ENCODE results near the gene KIRREL3.

Gene KIRREL3

DNA sequence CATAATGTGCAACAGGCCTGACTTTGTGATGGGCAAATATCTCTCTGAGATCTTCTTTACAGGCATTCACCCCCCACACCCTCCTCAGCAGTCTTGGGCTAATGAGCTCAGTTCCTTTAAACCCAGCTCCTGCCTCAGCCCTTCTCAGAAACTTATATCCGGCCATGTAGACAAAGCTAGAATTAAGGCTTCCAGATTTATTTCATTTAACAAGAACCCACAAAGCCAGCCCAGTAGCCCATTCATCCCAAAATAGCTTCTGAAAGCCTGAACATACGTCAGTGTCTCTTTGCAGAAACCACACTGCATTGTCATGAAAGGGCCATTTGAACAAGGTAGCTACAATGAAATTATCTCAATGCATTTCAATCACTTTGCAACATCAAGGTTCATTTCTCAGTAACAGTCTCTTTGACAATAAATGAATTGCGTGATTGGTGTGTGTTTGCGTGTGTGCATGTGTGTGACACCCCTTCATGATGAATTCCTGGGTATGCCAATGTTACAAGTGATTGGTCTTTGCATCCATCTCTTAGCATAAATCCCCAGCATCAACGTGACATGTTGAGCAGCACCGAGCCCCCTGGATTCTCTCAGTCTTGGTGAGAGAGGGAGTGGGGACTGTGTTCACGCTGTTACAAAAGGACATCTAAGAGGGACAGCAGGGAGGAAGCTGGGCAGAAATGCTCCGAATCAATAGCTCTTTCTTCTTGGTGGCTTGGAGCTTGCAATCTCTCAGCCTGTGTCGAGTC lies 299.6 kb downstream of the KIRREL3 start:
- no peak for DNase-seq

DNA sequence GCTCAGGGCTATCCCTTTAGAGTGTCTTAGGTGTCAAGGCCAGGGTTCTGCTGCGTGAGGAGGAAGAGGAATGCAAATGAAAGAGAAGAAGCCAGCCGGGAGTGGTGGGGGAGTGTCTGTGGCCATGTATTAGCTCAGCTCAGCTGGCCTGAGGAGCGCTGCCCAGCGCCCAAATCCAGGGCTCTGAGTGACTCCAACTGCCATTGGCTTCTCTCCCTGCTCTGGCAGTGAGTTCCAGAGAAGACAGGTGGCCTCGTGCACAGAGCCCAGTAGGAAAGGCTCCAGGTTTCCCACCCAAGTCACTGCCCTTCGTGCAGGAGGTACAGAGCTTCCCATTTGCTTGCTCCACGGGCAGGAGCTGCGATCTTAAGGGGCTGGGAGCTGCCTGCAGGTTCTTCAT lies 302.0 kb downstream of the KIRREL3 start:
- DNase-seq: no peak

DNA sequence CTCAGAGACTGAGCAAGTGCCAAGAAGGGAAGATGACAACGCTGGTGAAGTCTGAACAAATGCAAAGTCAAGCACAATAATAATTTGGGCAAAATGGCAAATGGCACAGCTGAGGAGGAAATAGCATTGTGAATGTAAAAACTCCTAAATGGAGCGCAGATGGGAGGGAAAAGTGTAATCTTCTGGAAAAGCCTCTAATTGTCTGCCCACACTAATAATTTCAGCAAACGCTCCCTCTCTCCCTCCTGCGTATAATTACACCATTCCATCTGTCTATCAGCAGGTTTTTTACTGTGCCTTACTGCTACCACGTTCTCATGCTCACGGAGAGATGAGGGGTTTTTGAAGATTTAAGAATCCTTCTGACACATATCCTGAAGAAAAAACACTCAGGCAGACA lies 302.6 kb downstream of the KIRREL3 start:
- no peak for DNase-seq

DNA sequence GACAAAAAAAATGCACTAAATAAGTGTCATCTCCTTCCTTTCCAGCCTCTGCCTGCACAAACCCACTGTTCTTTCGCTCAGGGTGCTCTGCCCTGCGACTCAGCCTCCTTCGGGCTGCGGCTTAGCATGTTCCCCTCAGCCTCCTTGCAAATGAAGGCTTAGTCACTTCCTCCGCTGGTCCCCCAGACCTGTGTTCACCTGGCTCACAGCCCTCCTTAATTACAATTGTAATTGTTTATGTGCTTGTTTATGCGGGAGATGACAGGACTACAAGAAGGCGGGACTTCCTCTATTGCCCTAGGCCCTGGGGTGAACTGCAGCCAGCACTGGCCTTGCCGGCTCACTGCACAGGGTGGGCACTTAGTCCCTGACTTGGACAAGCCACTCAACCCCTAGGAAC lies 303.6 kb downstream of the KIRREL3 start:
- DNase-seq: no peak

DNA sequence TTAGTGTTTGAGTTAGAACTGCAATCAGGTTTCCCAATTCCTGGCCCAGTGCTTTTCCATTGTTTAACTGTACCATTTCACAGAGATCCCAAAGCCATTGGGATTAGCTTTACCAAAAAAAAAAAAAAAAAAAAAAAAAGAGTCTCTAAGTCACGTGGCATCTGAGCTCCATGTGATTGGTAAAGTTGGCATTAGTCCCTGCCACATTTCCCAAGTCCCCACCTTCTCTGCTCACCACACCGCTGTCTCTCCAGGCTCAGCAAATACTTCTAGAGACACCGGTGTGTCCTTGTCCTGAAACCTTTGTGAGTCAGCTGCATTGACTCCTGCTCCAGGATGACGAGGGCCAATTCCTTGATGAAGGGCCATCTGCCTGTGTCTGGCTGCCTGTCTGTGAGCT lies 305.3 kb downstream of the KIRREL3 start:
- no peak for DNase-seq

DNA sequence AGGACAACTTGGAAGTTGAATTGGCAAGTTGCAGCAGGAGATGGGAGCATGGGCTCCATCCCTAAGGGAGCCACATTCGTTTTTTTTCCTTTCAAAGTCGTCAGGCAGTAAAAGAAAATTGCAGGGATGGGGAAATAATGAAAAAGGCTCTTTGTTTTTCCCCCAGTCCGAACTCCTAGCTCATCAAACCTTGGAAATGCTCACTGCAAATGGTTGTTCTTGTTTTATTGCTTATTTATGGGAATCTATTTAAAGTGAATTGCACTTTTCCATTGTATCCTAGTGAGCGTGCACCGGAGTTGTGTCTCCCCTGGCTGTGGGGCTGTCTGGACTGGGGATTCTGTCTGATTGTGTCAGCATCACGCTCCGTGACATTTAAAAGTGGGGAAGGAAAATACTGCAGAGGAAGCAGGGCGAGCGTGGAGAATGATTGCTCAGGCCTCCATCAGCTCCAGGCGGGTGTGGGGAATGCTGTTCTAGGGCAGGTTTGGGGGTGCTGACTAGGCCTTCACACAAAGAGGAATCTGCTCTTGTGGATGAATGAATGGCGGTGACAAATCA lies 306.4 kb downstream of the KIRREL3 start:
- DNase-seq: no peak

DNA sequence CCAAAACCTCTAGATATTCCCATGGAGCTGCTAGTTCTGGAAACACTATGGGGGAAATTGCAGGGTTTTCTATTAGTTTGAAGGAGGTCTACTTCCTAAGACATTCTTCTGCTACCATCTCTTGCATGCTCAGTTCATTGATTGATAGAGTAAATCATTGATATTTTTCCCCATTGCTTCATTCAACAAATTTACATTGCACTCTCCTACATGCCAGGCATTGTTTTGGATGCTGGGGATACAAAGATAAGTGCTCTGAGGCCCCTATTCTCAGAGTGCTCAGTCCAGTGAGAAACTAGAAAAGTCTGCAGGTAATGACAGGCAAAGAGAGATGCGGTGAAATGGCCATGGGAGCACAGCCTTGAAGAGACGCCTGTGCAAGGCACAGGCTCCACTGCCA lies 313.1 kb downstream of the KIRREL3 start:
- DNase-seq: no peak

DNA sequence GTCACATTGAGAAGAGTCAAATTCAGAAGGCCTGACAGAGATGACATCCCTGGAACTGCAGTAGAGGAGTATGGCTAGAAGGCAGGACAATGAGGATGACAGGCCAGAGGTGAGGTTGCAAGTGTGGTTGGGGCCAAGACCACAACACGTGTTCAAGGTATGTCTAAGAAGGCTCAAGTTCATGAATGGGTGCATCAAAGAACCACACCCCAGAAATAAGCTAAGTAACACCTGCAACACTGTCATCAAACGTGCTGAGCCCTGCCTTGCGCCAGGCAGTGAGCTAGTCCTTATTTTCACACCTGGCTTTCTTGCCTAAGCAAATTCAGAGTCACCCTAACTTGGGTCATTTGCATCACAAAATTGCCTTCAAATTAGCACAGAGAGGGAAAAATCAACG lies 313.6 kb downstream of the KIRREL3 start:
- no peak for DNase-seq

DNA sequence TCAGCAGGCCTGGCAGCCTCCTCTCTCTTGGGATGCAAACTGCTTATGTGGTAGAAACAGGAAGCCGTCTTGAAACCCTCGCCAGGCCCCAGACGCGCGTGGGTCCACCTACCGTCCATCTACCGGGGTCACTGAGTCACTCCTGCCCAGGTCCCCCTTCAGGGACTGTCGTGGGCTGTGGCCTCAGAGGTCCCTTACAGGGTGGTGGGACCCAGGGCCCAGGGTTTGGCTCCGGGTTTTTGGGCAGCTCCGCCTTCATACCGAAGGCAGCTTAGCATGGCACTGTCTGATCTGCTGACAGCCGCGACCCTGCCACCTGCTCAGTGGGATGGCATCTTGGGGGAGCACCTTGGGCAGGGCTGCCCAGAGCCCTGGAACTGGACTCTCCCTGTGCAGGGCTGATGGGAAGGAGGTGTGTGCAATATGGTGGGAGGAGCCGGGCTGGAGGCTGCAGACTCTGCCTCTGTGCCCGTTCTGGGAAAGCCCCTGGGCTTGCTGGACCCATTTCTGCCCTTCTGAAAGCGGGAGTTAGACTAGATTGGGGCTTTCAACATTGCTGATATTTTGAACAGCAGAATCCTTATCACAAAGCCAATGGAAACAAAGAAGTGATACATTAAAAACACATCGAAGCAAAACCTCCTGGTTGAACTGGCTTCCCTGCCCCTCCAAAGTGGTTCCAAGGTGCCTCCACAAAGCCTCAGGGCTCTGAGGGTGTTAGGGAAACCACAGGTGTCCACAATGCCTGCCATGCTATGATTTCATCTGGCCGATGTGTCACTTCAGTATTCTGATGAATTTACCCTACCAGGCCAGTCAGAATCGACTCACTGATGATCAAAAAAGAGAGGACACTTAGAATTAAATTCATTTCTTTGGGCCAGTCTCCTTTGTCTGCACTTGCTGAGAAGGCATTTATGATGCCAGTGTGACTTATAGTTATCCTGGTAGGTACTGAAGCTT lies 316.5 kb downstream of the KIRREL3 start:
- DNase-seq: no peak

DNA sequence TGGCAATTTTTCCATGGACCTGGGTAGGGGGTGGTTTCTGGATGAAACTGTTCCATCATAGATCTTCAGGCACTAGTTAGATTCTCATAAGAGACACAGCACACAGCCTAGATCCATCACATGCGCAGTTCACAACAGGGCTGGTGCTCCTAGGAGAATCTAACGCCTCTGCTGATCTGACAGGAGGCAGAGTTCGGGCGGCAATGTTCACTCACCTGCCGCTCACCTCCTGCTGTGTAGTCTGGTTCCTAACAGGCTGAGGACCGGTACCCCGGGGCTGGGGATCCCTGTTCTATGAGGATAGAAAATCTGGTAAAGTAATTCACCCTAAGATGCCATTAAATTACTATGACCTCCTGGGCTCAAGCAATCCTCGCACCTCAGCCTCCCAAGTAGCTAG lies 318.0 kb downstream of the KIRREL3 start:
- DNase-seq: no peak

DNA sequence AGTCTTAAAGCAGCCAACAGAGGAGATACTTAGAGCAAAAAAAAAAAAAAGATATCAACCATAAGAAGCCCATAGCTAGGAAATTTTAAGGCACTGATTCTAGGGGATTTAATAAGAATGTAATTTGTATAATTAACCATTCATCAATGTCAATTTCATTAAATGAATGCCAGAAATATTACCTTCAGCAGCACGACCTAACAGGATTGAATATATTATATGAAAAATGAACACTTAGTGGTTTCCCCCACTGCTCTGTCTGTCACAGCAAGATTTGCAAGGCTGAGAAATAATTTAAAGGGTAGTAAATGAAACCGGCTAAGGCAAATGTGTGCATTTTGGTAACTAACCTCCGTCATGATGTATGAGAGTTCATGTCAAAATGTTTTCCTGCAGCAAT lies 319.9 kb downstream of the KIRREL3 start:
- DNase-seq: no peak

DNA sequence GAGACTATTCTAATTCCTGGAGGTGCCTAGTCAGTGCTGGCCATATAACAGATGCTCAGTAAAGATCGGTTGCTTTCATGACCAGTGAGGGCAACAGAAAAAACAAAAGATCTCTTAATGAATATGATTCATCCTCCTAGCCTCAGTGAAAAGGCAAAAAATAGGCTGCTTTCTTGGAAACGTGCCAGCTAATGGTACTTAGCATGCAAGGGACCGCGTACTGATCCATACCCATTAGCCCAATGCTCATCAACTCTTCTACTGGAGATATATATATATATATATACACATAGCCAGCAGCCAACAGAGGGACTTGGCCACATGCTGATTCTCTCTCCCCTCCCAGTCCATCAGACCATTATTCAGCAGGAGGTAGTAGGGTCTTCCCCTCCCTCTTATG lies 320.4 kb downstream of the KIRREL3 start:
- peak; percentile 25 for DNase-seq

DNA sequence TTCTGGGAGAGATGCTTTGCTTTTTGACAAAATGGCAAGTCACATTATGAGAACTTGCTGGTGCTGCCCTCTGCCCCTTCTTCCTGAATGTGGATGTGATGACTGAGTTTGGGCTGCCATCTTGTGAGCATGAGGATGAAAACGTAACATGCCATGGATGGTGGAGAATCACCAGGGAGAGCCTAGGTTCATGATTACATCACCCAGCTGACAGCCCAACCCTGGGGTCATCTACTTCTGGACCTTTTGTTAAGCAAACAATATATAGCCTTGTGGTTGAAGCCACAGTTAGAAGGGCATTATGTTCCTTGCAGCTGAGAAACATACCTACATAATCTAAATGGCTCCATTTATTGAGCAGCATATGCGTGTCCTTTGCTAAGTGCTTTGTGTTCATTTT lies 321.5 kb downstream of the KIRREL3 start:
- no peak for DNase-seq

DNA sequence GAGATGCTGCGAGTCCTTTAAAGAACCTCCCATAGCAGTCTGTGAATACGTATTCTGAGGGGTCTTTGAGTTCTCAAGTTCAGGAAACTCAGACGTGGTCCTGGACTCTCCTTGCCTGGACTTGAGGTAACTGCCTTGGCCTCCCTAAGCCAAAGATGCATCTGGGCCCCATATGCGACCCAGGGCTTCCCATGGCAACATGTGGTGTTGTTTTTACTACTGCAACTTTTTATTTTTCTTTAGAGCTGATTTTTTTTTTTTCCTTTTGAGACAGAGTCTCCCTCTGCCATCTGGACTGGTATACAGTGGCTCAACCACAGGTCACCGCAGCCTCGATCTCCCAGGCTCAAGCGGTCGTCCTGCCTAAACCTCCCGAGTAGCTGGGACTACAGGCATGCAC lies 324.0 kb downstream of the KIRREL3 start:
- DNase-seq: no peak

DNA sequence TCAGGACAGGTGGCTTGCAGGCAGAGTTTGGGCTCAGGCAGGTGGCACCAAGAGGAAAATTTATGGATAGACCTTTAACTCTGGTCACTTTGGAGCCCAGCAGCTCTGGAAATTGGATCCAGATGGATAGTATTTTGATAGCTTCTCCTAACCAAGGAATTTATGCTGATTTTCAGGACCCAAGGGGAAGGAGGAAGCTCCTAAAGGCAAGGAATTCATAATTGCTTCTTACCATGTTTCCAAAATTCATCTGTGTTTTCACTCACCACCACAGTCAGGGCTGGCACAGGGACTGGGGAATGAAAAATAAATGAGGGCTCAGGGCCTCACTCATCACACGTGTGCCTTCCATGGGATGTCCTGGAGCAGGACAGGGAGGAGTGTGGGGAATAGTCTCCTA lies 327.3 kb downstream of the KIRREL3 start:
- no peak for DNase-seq

DNA sequence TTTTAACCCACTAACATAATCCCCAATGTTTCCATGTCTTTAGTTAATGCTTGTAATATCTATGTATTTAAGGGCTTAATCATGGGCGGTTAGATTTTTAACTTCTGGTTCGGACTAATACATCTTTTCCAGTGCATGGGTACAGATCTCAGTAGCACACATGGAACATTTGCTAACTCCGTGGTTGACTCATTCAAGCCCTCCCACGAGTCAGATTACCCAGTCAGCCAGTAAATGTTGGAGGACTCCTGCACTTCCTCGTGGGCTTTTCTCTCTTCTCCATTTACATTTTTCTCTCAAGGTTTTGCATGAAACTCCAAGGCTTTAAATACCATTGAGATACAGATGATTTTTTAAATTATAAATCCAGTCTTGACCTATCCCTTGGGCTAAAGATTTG lies 331.2 kb downstream of the KIRREL3 start:
- DNase-seq: peak; percentile 29

DNA sequence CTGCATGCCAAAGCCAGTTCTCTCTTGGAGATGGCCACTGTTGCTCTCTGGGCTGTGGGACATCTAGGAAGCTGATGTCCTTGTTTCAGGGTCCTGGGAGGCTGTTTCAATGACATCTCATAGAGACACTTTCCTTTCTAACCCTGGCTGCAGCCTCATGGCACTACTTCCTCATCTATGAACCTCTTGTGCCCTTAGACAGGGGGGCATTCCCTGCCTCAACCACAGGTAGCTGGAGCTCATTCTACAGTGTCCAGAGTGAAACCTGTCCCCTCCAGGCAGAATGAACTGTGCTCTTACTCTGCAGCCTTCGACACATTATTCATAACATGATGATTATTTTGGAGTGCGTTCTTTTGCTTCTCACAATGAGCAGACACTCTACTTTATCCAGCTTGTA lies 335.9 kb downstream of the KIRREL3 start:
- no peak for DNase-seq

DNA sequence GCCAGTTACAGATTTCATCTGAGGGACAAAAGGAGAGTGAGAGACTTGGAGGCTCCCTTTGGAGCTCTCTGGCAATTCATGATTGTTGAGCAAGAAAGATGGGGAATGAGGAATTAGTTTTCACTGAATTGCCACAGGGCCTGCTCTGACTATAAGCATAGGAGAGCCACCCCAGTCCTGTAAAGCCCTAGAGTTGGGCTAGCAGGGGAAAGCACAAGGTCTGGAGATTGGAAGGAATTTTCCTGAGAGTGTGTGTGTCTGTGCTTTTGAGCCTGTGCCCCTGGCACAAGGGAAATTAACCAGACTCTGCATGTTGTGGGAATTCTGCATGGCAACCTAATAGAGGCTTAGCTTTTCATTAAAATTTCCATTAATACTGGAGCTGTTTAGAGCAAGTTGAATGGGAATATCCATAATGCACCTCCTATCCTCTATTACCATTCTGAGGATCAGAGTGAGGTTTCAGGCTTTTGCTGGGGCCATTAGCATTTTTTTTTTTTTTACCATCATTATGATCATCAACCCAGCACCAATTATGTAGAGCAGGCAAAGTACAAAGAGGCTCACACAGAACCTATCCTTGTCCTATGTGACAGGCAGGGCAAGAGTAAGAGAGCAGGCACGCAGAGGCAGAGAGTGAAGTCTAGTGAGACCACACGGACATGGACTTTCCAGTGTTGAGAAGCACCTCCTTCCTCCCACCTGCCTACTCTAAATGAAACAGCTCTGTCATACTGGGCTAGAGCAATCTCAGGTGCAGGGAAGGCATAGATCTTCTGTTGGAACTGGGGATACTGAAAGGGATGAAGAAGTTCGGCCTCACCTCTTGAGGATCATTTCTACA lies 336.6 kb downstream of the KIRREL3 start:
- no peak for DNase-seq

DNA sequence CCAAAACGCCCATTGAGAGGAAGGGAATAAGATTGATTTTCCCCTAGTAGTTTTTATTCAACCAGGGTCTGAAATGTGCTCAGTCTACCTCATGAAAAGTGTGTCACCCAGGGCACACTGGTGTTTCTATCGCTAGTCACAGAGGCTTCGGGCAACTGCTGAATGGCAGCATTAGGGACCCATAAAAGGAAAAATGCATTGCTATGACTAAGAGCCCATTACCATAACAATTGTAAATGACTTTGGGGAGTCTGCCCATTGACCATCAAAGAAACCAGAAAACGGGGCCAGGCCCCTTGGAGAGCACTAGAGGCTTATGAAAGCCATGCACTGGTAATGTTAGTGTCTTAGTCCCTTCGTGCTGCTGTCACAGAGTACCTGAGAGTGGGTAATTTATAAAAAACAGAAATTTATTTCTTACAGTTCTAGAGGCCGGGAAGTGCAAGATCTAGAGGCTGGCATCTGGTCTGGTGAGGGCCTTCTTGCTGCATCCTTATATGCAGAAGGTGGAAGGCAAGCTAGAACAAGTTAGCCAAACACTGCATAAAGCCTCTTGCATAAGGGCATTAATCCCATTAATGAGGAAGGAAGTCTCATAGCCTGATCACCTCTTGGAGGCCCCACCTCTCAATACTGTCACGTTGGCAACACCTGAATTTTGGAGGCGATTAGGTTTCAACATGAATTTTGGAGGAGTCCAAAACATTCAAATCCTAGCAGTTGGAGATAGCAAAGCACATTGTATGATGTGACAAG lies 338.4 kb downstream of the KIRREL3 start:
- no peak for DNase-seq

DNA sequence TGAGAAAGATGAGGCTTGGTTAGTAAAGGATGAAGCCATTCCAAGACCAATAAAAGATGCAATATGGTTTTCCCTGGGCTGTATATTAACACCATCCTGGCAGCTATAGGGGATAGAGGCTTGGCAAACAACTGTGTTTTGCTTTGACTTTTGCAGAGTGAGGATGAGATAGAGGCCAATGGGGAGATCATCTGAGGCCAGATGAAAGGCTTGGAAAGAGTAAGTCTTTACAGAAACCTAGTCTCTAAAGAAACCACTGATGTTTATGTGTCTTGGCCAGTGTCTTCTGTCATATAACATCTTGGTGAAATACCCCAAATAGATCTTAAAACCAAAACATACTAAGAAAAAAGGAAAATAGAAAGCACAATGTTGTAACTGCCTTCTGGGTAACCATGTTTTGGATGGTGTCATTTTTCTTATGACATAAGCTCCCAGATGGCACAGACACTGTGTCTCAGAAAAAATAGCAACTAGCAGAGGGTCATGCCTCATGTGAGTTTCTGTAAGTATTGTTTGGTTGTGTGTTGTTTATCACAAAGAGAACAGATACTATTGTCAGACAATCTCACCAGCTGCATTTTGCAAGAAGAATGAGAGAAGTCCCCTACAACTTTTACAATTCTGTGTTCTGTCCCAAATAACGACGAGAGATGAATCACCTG lies 339.7 kb downstream of the KIRREL3 start:
- no peak for DNase-seq

DNA sequence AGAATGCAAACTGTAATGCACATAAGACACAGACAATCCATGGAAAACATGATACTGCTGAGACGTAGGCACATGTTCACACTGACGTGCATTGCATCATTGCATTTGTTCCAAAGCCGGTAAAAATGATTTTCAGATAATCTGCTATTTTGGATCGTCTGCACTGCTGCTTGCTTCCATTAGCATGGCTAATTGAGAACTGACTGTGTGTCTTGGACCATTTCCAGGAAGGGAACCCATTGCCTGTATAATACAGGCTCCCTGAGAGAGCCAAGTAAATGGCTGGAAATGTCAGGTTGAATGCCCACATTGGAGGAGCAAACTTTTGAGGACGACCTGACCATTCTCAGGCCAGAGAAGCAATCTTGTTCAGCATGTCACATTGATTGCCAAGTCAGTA lies 340.2 kb downstream of the KIRREL3 start:
- no peak for DNase-seq
